AG04449 (cell line): ENCODE measurements around the gene HAUS8.
A peak's percentile ranks its signal among the peaks of the same experiment; 100 is the strongest.

Source experiments
- CTCF ChIA-PET: fragments of 350-600 bp; formaldehyde crosslinking; extraction: SDS; loops from one replicate; lab custom pipeline; 2021; ENCODE audit warnings: antibody characterized with exemption; lab: Yijun Ruan, JAX
- POLR2A ChIA-PET: fragments of 400-600, 350-600 bp; formaldehyde crosslinking; extraction: SDS; loops from one replicate; lab custom pipeline; 2020; ENCODE audit warnings: antibody characterized with exemption, inconsistent platforms; lab: Yijun Ruan, JAX
- DNase-seq: peaks from one replicate; pipeline ENCODE4 v3.0.0-alpha.2; 2010; ENCODE audit warnings: low read depth, low spot score
- H3K4me3 ChIP-seq: 2 replicates; pipeline ENCODE4 v1.5.1; 2011; ENCODE audit warnings: low read depth, mild to moderate bottlenecking, control low read depth, low read length
- TF ChIP-seq, protein P1 (sequence below): IDR thresholded peaks from one replicate; pipeline ENCODE4 v1.5.1; 2011; ENCODE audit warnings: mild to moderate bottlenecking, moderate library complexity, low read length, control low read depth, inconsistent platforms; ENCODE audit not compliant: insufficient read depth; ENCODE audit errors: missing control alignments

The HAUS8 gene

DNA sequence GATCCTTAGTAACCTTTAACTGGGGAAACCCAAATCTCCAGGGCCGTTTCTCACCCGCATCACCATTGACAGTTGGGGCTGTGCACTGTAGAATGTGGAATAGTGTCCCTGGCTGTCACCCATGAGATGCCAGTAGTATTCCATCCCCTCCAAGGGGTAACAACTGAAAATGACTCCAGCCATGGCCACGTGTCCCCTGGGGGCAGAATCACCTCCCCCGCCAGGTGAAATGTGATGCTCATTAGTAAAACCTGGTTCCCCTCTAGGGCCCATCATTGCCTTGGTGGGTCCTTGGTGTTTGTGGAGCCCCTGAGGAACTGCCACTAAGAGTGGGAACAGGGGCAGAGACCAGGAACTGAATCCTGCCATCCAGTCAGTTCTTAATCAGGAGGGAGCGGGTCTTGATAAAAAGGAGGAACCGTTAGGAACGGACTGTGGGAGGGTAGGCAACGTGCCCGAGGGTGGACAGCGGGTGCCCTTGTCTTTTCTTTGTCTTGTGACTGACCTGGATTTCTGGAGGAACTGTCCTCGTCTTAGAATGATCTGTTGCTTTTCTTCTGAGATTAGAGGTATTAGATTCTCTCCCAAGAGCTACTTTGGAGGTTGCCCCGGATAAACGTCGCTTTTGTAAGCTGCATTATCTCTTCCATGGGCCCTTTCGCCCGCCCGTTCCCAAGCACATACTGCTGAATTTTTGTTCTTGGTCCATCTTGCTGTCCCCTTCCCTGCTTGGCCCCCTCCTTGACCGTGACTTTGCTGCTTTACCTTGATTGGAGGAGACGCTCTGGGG lies 3.9 kb upstream of the HAUS8 start:
- H3K4me3 ChIP-seq: peak overlapping the region; percentile 60
- CTCF ChIA-PET: interaction anchor here (1.2 to 1.9 kb wide), 6 partner anchors 11 to 202 kb away, joined by 3 to 5 read pairs (median 4); no protein-coding TSS in a partner anchor
- TF ChIP-seq, protein P1, sequence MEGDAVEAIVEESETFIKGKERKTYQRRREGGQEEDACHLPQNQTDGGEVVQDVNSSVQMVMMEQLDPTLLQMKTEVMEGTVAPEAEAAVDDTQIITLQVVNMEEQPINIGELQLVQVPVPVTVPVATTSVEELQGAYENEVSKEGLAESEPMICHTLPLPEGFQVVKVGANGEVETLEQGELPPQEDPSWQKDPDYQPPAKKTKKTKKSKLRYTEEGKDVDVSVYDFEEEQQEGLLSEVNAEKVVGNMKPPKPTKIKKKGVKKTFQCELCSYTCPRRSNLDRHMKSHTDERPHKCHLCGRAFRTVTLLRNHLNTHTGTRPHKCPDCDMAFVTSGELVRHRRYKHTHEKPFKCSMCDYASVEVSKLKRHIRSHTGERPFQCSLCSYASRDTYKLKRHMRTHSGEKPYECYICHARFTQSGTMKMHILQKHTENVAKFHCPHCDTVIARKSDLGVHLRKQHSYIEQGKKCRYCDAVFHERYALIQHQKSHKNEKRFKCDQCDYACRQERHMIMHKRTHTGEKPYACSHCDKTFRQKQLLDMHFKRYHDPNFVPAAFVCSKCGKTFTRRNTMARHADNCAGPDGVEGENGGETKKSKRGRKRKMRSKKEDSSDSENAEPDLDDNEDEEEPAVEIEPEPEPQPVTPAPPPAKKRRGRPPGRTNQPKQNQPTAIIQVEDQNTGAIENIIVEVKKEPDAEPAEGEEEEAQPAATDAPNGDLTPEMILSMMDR: no peak
- no peak for DNase-seq
- POLR2A ChIA-PET: interaction anchor here (1.4 to 1.5 kb wide), 2 partner anchors 10 to 29 kb away, joined by 3 to 5 read pairs; no protein-coding TSS in a partner anchor

- no peak for DNase-seq
- peak overlapping the region; percentile 95; the same call in 1 of the 2 replicates for H3K4me3 ChIP-seq
- POLR2A ChIA-PET: interaction anchor here (1.4 kb wide), 1 partner anchor 30 kb away, joined by 3 read pairs; no protein-coding TSS in a partner anchor
- CTCF ChIA-PET: interaction anchor here (1.2 to 1.9 kb wide), 5 partner anchors 10 to 203 kb away, joined by 3 to 4 read pairs (median 4); no protein-coding TSS in a partner anchor
- TF ChIP-seq, protein P1: no peak
These were observed 3.0 kb upstream of the HAUS8 start for GRCh38 chr19:17078036-17078919.

- POLR2A ChIA-PET: no interaction called here
- CTCF ChIA-PET: interaction anchor here (1.2 to 1.4 kb wide), 3 partner anchors 9 to 76 kb away, joined by 3 read pairs; no protein-coding TSS in a partner anchor
- TF ChIP-seq, protein P1: no peak
- H3K4me3 ChIP-seq: peak overlapping the region; percentile 95
- no peak for DNase-seq
These were observed 2.3 kb upstream of the HAUS8 start for GRCh38 chr19:17077447-17078028.

- DNase-seq: no peak
- peak overlapping the region; percentile 95 for H3K4me3 ChIP-seq
- POLR2A ChIA-PET: interaction anchor here (0.5 to 1.6 kb wide), 5 partner anchors 11 to 336 kb away, joined by 3 to 7 read pairs (median 5); partner anchors contain the start of gene BABAM1
- CTCF ChIA-PET: interaction anchor here (1.0 to 1.8 kb wide), 10 partner anchors 9 to 310 kb away, joined by 3 to 11 read pairs (median 3); no protein-coding TSS in a partner anchor
- TF ChIP-seq, protein P1: no peak
These were observed 1.3 kb upstream of the HAUS8 start for GRCh38 chr19:17076543-17076991.

GRCh38 chr19:17075864-17076542 lies 751 bp upstream of the HAUS8 start:
- TF ChIP-seq, protein P1: no peak
- DNase-seq: no peak
- CTCF ChIA-PET: interaction anchor here (1.0 to 1.8 kb wide), 10 partner anchors 9 to 310 kb away, joined by 3 to 11 read pairs (median 3); no protein-coding TSS in a partner anchor
- H3K4me3 ChIP-seq: peak overlapping the region; percentile 95
- POLR2A ChIA-PET: interaction anchor here (0.6 to 1.6 kb wide), 4 partner anchors 32 to 336 kb away, joined by 3 to 7 read pairs (median 6); partner anchors contain the start of gene BABAM1
